Kidney (tissue), 14 donors: ENCODE results near the gene PPBP. TPM values are rescaled to one million over a fixed set of nuclear protein-coding genes. Genes with fewer than 3 reads are reported as not detected.

Experiments
- DNase-seq, 5 donors: peaks; one replicate each; pipeline ENCODE4 v3.0.0-alpha.2; 2013 to 2020
- FAIRE-seq: peaks from 2 replicates; lab custom pipeline; 2012; peaks lifted over from hg19 to GRCh38; lab: Jason Lieb, UNC
- H3K27ac ChIP-seq, 2 donors: one replicate each; pipeline ENCODE4 v1.7.0; 2013; ENCODE audit warnings: low read depth in 2 of 2, low read length in 2 of 2, inconsistent platforms in 1 of 2
- H3K27me3 ChIP-seq: one replicate; pipeline ENCODE4 v1.7.1; 2013; ENCODE audit warnings: low read length, inconsistent platforms; ENCODE audit not compliant: control insufficient read depth, insufficient read depth
- H3K36me3 ChIP-seq, 3 donors: one replicate each; pipeline versions ENCODE4 v1.7.0 to v1.7.1; 2013; ENCODE audit warnings: low read length in 3 of 3, control low read depth in 1 of 3, inconsistent platforms in 1 of 3; ENCODE audit not compliant: insufficient read depth in 3 of 3, control insufficient read depth in 2 of 3
- H3K4me1 ChIP-seq, 3 donors: one replicate each; pipeline versions ENCODE4 v1.7.0 to v1.7.1; 2013; ENCODE audit warnings: low read length in 3 of 3, inconsistent platforms in 1 of 3, low read depth in 1 of 3; ENCODE audit not compliant: control insufficient read depth in 2 of 3, insufficient read depth in 2 of 3
- H3K4me3 ChIP-seq, 3 donors: one replicate each; pipeline versions ENCODE4 v1.7.0 to v1.8.1; 2013; ENCODE audit warnings: low read length in 3 of 3, control low read depth in 1 of 3, inconsistent platforms in 1 of 3
- H3K9ac ChIP-seq, 3 donors: one replicate each; pipeline versions ENCODE4 v1.7.0 to v1.7.1; 2013; ENCODE audit warnings: low read length in 3 of 3, control low read depth in 1 of 3, inconsistent platforms in 1 of 3
- H3K9me3 ChIP-seq, 3 donors: one replicate each; pipeline versions ENCODE4 v1.7.0 to v1.7.1; 2013; ENCODE audit warnings: low read length in 3 of 3, control low read depth in 1 of 3, inconsistent platforms in 1 of 3; ENCODE audit not compliant: control insufficient read depth in 2 of 3, insufficient read depth in 1 of 3
- intact Hi-C: fragments of 100-400 bp; cut with DNase I; formaldehyde crosslinking; loops from one replicate; pipeline ENCODE4 v1.11.1; 2022
- polyA plus RNA-seq: library from polyadenylated mRNA; stranded (reverse); fragments of 350-450 nt; fragmentation: Illumina TruSeq; extraction: RNeasy Lipid Tissue Mini Kit (QIAGEN cat#74804); gene quantifications from one replicate; pipeline ENCODE4 v1.2.3, GENCODE V29; 2014; ENCODE audit warnings: low read depth, low replicate concordance; ENCODE audit not compliant: insufficient read depth
- total RNA-seq: library from RNA; stranded (reverse); fragmentation: NEBNext Ultra II Directional; extraction: Animal tissue kit (Norgen Biotek cat#: 25700); gene quantifications from one replicate; pipeline ENCODE4 v1.2.1, GENCODE V29; 2021
- TF ChIP-seq, protein P1 (sequence below): IDR thresholded peaks from 3 replicates; pipeline ENCODE4 v1.5.1; 2012; ENCODE audit warnings: mild to moderate bottlenecking, moderate library complexity, borderline replicate concordance; ENCODE audit not compliant: insufficient read depth; ENCODE audit errors: extremely low read depth
- donor health status: control.
- donor health status: control.
- donor health status: control.
- donor health status: control.
- donor health status: control.
- donor health status: DM: yes; HTN: yes; CAD: no.
- donor health status: Normal renal cell carcinoma (clear cell type).

The PPBP gene
- total and polyA plus RNA-seq, 2 donors from 2014 or later: 1.5 TPM; not detected in 1

DNA sequence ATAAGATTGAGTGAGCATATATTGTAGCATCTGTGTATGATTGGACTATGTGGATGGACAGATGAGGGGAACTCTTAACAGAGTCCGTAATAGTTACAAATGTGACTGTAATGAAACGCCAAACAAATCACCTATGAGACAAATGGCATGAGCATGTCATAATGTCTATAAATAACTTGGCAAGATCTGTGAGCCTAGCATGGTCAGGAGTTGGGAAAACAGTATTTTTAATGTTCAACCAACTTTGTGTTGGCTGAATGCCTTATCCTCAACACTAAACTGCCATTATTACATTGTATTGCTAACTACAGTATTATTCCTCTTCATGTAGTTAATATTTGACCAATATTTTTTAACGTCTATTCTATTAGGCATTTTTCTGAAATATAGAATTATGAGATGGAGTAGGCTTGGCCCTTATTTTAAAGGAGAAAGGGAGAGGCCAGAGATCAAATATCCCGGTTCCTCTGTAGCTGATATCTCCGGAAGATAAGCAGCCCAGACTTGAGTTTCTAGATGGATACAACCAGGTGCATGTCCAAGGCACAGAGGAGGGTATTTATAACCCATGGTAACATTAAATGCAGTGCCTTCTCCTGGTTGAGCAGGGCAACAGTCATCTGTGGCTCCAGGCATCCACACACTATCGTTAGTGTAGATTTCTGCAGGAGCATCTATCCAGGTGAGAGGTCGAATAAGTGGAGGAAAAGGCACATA is 38.8 kb downstream of the PPBP start:
- Histone ChIP-seq H3K9ac (no peak overlapping the region), H3K27me3 (no peaks in the 10 kb centered on the region), H3K36me3 (no peaks in the 10 kb centered on the region), H3K27ac (no peak overlapping the region), H3K4me3 (no peak overlapping the region), H3K9me3 (no peaks in the 10 kb centered on the region), H3K4me1 (peaks cover 0 to 2% (median 0%) of the 10 kb centered on the region in 3 donors)
- FAIRE-seq: no peak
- DNase-seq: no peak
- TF ChIP-seq, protein P1, sequence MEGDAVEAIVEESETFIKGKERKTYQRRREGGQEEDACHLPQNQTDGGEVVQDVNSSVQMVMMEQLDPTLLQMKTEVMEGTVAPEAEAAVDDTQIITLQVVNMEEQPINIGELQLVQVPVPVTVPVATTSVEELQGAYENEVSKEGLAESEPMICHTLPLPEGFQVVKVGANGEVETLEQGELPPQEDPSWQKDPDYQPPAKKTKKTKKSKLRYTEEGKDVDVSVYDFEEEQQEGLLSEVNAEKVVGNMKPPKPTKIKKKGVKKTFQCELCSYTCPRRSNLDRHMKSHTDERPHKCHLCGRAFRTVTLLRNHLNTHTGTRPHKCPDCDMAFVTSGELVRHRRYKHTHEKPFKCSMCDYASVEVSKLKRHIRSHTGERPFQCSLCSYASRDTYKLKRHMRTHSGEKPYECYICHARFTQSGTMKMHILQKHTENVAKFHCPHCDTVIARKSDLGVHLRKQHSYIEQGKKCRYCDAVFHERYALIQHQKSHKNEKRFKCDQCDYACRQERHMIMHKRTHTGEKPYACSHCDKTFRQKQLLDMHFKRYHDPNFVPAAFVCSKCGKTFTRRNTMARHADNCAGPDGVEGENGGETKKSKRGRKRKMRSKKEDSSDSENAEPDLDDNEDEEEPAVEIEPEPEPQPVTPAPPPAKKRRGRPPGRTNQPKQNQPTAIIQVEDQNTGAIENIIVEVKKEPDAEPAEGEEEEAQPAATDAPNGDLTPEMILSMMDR: no peak
- intact Hi-C loops: no loop called here

DNA sequence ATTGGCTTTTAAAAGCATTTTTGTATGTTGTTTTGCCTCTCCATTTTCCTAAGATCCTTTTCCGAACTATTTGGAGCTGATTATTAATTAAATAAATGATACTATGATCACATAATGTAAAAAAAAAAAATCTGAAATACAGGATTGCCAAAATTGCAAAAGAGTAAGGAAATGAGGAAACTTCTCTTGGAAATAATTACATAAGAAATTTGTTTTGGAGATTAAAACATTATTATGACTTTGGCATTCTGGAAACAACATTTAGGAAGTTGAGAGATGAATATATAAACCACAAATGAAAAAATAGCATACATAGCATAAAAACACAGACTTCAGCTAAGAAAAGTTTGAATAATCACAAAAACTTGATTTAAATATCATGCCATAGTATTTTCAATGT is 39.7 kb downstream of the PPBP start:
- intact Hi-C loops: no loop called here
- DNase-seq (no peak), FAIRE-seq (no peak)
- no peaks in the 10 kb centered on the region for H3K9me3 ChIP-seq
- H3K4me3 ChIP-seq: no peak overlapping the region
- TF ChIP-seq, protein P1: no peak
- no peak overlapping the region for H3K9ac ChIP-seq
- peaks cover 0 to 2% (median 0%) of the 10 kb centered on the region in 3 donors for H3K4me1 ChIP-seq
- H3K27ac ChIP-seq: no peak overlapping the region
- no peaks in the 10 kb centered on the region for H3K27me3 ChIP-seq
- H3K36me3 ChIP-seq: no peaks in the 10 kb centered on the region

DNA sequence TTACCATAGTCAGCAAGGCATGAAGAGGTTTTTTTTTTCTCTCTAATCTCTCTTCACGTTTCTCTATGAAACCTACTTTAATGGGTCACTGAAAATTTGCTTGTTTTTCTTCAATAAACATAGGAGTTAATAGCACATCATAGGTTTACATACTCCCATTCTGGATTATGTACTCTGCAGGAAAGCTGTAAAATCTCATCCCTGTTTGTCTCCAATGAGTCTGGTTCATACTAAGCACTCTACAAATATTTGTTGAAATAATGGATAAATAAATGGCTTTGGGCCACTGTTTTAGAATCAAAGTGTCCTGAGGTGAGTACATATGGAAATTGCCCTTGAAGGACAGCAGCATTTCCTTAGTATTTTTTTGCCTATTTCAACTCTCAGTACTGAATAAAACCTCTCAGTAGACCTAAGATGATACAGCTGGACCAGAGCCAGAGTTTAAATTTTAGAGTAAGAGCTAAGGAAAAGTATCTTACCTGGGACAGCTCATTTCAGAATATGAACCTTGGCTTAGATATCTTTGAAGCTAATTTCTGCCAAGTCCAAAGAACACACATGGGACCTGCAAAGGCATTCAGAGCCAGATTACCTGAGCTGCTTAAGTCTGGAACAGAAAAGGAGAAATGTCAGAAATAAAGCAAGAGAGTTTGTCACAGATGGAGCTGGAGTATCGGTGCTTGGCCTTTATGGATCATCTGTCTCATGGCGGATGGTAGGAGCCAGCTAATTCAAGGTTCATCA is 40.6 kb downstream of the PPBP start:
- Histone ChIP-seq H3K27ac (no peak overlapping the region), H3K4me3 (no peak overlapping the region), H3K9me3 (no peaks in the 10 kb centered on the region), H3K4me1 (peaks cover 0 to 2% (median 0%) of the 10 kb centered on the region in 3 donors), H3K36me3 (no peaks in the 10 kb centered on the region), H3K27me3 (no peaks in the 10 kb centered on the region), H3K9ac (no peak overlapping the region)
- no peak for DNase-seq
- TF ChIP-seq, protein P1: no peak
- FAIRE-seq: no peak
- intact Hi-C loops: no loop called here
